ENCODE results near the gene NDEL1.

NDEL1 gene

GRCh38 chr17:8453326-8453725 is 17.6 kb downstream of the NDEL1 start:
- no peak overlapping the region for H3K4me3 ChIP-seq (ENCODE audit: low read length)
- no peak overlapping the region for H2AFZ ChIP-seq (ENCODE audit: low read depth, low read length)
- TF ChIP-seq, protein P1, sequence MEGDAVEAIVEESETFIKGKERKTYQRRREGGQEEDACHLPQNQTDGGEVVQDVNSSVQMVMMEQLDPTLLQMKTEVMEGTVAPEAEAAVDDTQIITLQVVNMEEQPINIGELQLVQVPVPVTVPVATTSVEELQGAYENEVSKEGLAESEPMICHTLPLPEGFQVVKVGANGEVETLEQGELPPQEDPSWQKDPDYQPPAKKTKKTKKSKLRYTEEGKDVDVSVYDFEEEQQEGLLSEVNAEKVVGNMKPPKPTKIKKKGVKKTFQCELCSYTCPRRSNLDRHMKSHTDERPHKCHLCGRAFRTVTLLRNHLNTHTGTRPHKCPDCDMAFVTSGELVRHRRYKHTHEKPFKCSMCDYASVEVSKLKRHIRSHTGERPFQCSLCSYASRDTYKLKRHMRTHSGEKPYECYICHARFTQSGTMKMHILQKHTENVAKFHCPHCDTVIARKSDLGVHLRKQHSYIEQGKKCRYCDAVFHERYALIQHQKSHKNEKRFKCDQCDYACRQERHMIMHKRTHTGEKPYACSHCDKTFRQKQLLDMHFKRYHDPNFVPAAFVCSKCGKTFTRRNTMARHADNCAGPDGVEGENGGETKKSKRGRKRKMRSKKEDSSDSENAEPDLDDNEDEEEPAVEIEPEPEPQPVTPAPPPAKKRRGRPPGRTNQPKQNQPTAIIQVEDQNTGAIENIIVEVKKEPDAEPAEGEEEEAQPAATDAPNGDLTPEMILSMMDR (IDR thresholded peaks at IDR 0.05; ENCODE audit: low read depth, low read length), result no peak
- no peak for TF ChIP-seq EZH2phosphoT487 (IDR thresholded peaks at IDR 0.05; ENCODE audit: low read depth)
- H3K9me3 ChIP-seq (ENCODE audit: insufficient read depth, low read length), result no peaks in the 10 kb centered on the region
- H3K27me3 ChIP-seq (ENCODE audit: low read depth, low read length), result no peaks in the 10 kb centered on the region
- H3K27ac ChIP-seq (ENCODE audit: low read length), result no peak overlapping the region
- H3K36me3 ChIP-seq (replicated peaks; ENCODE audit: low read depth, low read length), result peaks cover 33% of the 10 kb centered on the region
- H3K4me1 ChIP-seq (ENCODE audit: low read length), result no peaks in the 10 kb centered on the region
- H3K79me2 ChIP-seq (ENCODE audit: low read length), result no peaks in the 10 kb centered on the region
- H4K20me1 ChIP-seq (ENCODE audit: insufficient read depth, low read length), result no peaks in the 10 kb centered on the region
- H3K9ac ChIP-seq (ENCODE audit: low read length), result no peak overlapping the region
- H3K4me2 ChIP-seq (ENCODE audit: low read length), result no peak overlapping the region

- Histone ChIP-seq H3K4me1 (ENCODE audit: low read length) (no peaks in the 10 kb centered on the region), H3K9me3 (ENCODE audit: insufficient read depth, low read length) (no peaks in the 10 kb centered on the region), H4K20me1 (ENCODE audit: insufficient read depth, low read length) (no peaks in the 10 kb centered on the region), H3K27ac (ENCODE audit: low read length) (no peak overlapping the region), H3K36me3 (replicated peaks; ENCODE audit: low read depth, low read length) (peaks cover 33% of the 10 kb centered on the region), H3K4me3 (ENCODE audit: low read length) (no peak overlapping the region), H3K79me2 (ENCODE audit: low read length) (no peaks in the 10 kb centered on the region), H3K4me2 (ENCODE audit: low read length) (no peak overlapping the region), H3K27me3 (ENCODE audit: low read depth, low read length) (no peaks in the 10 kb centered on the region), H2AFZ (ENCODE audit: low read depth, low read length) (no peak overlapping the region), H3K9ac (ENCODE audit: low read length) (no peak overlapping the region)
- TF ChIP-seq, protein P1 (IDR thresholded peaks at IDR 0.05; ENCODE audit: low read depth, low read length), result no peak
- TF ChIP-seq EZH2phosphoT487 (IDR thresholded peaks at IDR 0.05; ENCODE audit: low read depth), result no peak
Observed at GRCh38 chr17:8455665-8456209, 20.1 kb downstream of the NDEL1 start.

DNA sequence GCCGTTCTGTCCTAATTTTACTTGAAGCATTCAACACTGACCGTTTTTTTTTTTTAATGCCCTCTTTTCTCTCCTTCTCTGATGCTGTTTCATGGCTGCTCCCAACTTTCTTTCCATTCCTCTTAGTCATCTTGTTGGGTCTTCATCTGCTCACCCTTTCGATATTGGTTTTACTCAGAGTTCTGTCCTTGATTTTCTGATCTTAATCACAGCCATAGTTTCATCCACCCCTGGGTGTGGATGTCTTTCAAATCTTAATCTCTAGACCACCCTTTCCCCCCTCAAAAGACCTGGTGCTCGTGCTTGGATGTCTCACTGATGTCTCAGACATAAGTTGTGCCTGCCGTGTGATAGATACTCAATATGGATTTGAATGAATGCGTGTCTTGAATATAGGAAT is 22.4 kb downstream of the NDEL1 start:
- Histone ChIP-seq H2AFZ (ENCODE audit: low read depth, low read length) (no peak overlapping the region), H3K9ac (ENCODE audit: low read length) (no peak overlapping the region), H3K27me3 (ENCODE audit: low read depth, low read length) (no peaks in the 10 kb centered on the region), H4K20me1 (ENCODE audit: insufficient read depth, low read length) (no peaks in the 10 kb centered on the region), H3K27ac (ENCODE audit: low read length) (no peak overlapping the region), H3K4me3 (ENCODE audit: low read length) (no peak overlapping the region), H3K4me1 (ENCODE audit: low read length) (no peaks in the 10 kb centered on the region), H3K79me2 (ENCODE audit: low read length) (no peaks in the 10 kb centered on the region), H3K9me3 (ENCODE audit: insufficient read depth, low read length) (no peaks in the 10 kb centered on the region), H3K4me2 (ENCODE audit: low read length) (no peak overlapping the region), H3K36me3 (replicated peaks; ENCODE audit: low read depth, low read length) (peaks cover 34% of the 10 kb centered on the region)
- TF ChIP-seq, protein P1 (IDR thresholded peaks at IDR 0.05; ENCODE audit: low read depth, low read length), result no peak
- TF ChIP-seq EZH2phosphoT487 (IDR thresholded peaks at IDR 0.05; ENCODE audit: low read depth), result no peak

GRCh38 chr17:8459107-8459506 is 23.4 kb downstream of the NDEL1 start:
- no peaks in the 10 kb centered on the region for H4K20me1 ChIP-seq (ENCODE audit: insufficient read depth, low read length)

More at GRCh38 chr17:8459107-8459506, 23.4 kb downstream of the NDEL1 start:
- Histone ChIP-seq H3K9me3 (ENCODE audit: insufficient read depth, low read length) (no peaks in the 10 kb centered on the region), H3K79me2 (ENCODE audit: low read length) (no peaks in the 10 kb centered on the region), H3K27me3 (ENCODE audit: low read depth, low read length) (no peaks in the 10 kb centered on the region), H3K4me1 (ENCODE audit: low read length) (no peaks in the 10 kb centered on the region), H3K4me3 (ENCODE audit: low read length) (no peak overlapping the region), H3K27ac (ENCODE audit: low read length) (no peak overlapping the region), H3K36me3 (replicated peaks; ENCODE audit: low read depth, low read length) (peaks cover 31% of the 10 kb centered on the region), H3K9ac (ENCODE audit: low read length) (no peak overlapping the region), H2AFZ (ENCODE audit: low read depth, low read length) (no peak overlapping the region), H3K4me2 (ENCODE audit: low read length) (no peak overlapping the region)
- TF ChIP-seq, protein P1 (IDR thresholded peaks at IDR 0.05; ENCODE audit: low read depth, low read length), result no peak
- no peak for TF ChIP-seq EZH2phosphoT487 (IDR thresholded peaks at IDR 0.05; ENCODE audit: low read depth)
